Mucosa of rectum (tissue), 2 donors: ENCODE results near the gene DNAJA4.

ENCODE experiments used
- H3K27ac ChIP-seq, 2 donors: one replicate each; pipeline ENCODE4 v1.7.0; 2013; ENCODE audit warnings: inconsistent platforms in 2 of 2, low read depth in 2 of 2, low read length in 2 of 2
- H3K27me3 ChIP-seq, 2 donors: one replicate each; pipeline ENCODE4 v1.7.0; 2013; ENCODE audit warnings: low read length in 2 of 2; ENCODE audit not compliant: control insufficient read depth in 2 of 2, insufficient read depth in 2 of 2
- H3K36me3 ChIP-seq, 2 donors: one replicate each; pipeline ENCODE4 v1.7.0; 2013; ENCODE audit warnings: low read length in 2 of 2; ENCODE audit not compliant: control insufficient read depth in 2 of 2, insufficient read depth in 2 of 2
- H3K4me1 ChIP-seq, 2 donors: one replicate each; pipeline ENCODE4 v1.7.0; 2013; ENCODE audit warnings: low read length in 2 of 2, mild to moderate bottlenecking in 1 of 2; ENCODE audit not compliant: control insufficient read depth in 2 of 2, insufficient read depth in 2 of 2
- H3K4me3 ChIP-seq, 2 donors: one replicate each; pipeline ENCODE4 v1.7.0; 2013; ENCODE audit warnings: low read length in 2 of 2
- H3K9ac ChIP-seq, 2 donors: one replicate each; pipeline ENCODE4 v1.7.0; 2013; ENCODE audit warnings: low read length in 2 of 2, low read depth in 1 of 2, mild to moderate bottlenecking in 1 of 2
- H3K9me3 ChIP-seq, 2 donors: one replicate each; pipeline ENCODE4 v1.7.0; 2013; ENCODE audit warnings: low read length in 2 of 2; ENCODE audit not compliant: control insufficient read depth in 2 of 2
- donor health status: healthy.
- donor health status: Normal muscosa, but diverticular disease.

DNAJA4 gene

GRCh38 chr15:78229431-78230406 lies 34.6 kb upstream of the DNAJA4 start:
- no peaks in the 10 kb centered on the region for H3K9me3 ChIP-seq
- no peak overlapping the region for H3K4me3 ChIP-seq
- H3K9ac ChIP-seq, result no peak overlapping the region
- no peaks in the 10 kb centered on the region for H3K4me1 ChIP-seq
- H3K27ac ChIP-seq, result no peak overlapping the region
- no peaks in the 10 kb centered on the region for H3K36me3 ChIP-seq
- no peaks in the 10 kb centered on the region for H3K27me3 ChIP-seq

GRCh38 chr15:78232951-78233350 lies 31.4 kb upstream of the DNAJA4 start:
- H3K4me1 ChIP-seq, result no peaks in the 10 kb centered on the region
- no peak overlapping the region for H3K9ac ChIP-seq
- H3K27me3 ChIP-seq, result no peaks in the 10 kb centered on the region
- no peak overlapping the region for H3K4me3 ChIP-seq
- H3K36me3 ChIP-seq, result no peaks in the 10 kb centered on the region
- no peaks in the 10 kb centered on the region for H3K9me3 ChIP-seq
- H3K27ac ChIP-seq, result no peak overlapping the region

- Histone ChIP-seq H3K9me3 (no peaks in the 10 kb centered on the region), H3K4me3 (no peak overlapping the region), H3K27ac (no peak overlapping the region), H3K9ac (no peak overlapping the region), H3K36me3 (no peaks in the 10 kb centered on the region), H3K4me1 (no peaks in the 10 kb centered on the region), H3K27me3 (no peaks in the 10 kb centered on the region)
Observed at GRCh38 chr15:78233496-78233895, 30.9 kb upstream of the DNAJA4 start.

GRCh38 chr15:78234515-78235040 lies 29.8 kb upstream of the DNAJA4 start, which contains the start of gene ACSBG1:
Gene ACSBG1, minus strand, starts transcription at chr15:78234565. Its CDS starts 64 bp downstream, at chr15:78234501.
- H3K9me3 ChIP-seq, result no peaks in the 10 kb centered on the region
- no peak within 1 kb of the TSS for H3K4me3 ChIP-seq
- no peak within 1 kb of the TSS for H3K27ac ChIP-seq
- no peaks in the 10 kb centered on the region for H3K27me3 ChIP-seq
- H3K4me1 ChIP-seq, result no peaks in the 10 kb centered on the region
- H3K36me3 ChIP-seq, result no peaks in the 10 kb centered on the region
- H3K9ac ChIP-seq, result no peak within 1 kb of the TSS

- H3K36me3 ChIP-seq, result no peaks in the 10 kb centered on the region
- H3K4me1 ChIP-seq, result no peaks in the 10 kb centered on the region
- no peaks in the 10 kb centered on the region for H3K27me3 ChIP-seq
- H3K4me3 ChIP-seq, result no peak overlapping the region
- H3K9ac ChIP-seq, result no peak overlapping the region
- H3K27ac ChIP-seq, result no peak overlapping the region
- no peaks in the 10 kb centered on the region for H3K9me3 ChIP-seq
Observed at GRCh38 chr15:78236491-78236890, 27.9 kb upstream of the DNAJA4 start.

- Histone ChIP-seq H3K9ac (no peak overlapping the region), H3K4me3 (no peak overlapping the region), H3K27ac (no peak overlapping the region), H3K36me3 (no peaks in the 10 kb centered on the region), H3K4me1 (no peaks in the 10 kb centered on the region), H3K27me3 (no peaks in the 10 kb centered on the region), H3K9me3 (no peaks in the 10 kb centered on the region)
Observed at GRCh38 chr15:78237146-78237545, 27.2 kb upstream of the DNAJA4 start.

GRCh38 chr15:78239811-78240210 lies 24.6 kb upstream of the DNAJA4 start:
- Histone ChIP-seq H3K36me3 (no peaks in the 10 kb centered on the region), H3K27ac (no peak overlapping the region), H3K9ac (no peak overlapping the region), H3K4me1 (peaks cover 8 to 15% of the 10 kb centered on the region in 2 donors), H3K27me3 (no peaks in the 10 kb centered on the region), H3K4me3 (no peak overlapping the region), H3K9me3 (no peaks in the 10 kb centered on the region)

- peaks cover 8 to 15% of the 10 kb centered on the region in 2 donors for H3K4me1 ChIP-seq
- H3K9ac ChIP-seq, result no peak overlapping the region
- H3K4me3 ChIP-seq, result no peak overlapping the region
- H3K9me3 ChIP-seq, result no peaks in the 10 kb centered on the region
- H3K36me3 ChIP-seq, result no peaks in the 10 kb centered on the region
- H3K27me3 ChIP-seq, result no peaks in the 10 kb centered on the region
- H3K27ac ChIP-seq, result no peak overlapping the region
Observed at GRCh38 chr15:78241017-78241416, 23.3 kb upstream of the DNAJA4 start.

- Histone ChIP-seq H3K9me3 (no peaks in the 10 kb centered on the region), H3K9ac (no peak overlapping the region), H3K27me3 (no peaks in the 10 kb centered on the region), H3K36me3 (no peaks in the 10 kb centered on the region), H3K4me1 (peaks cover 8 to 15% of the 10 kb centered on the region in 2 donors), H3K4me3 (no peak overlapping the region), H3K27ac (no peak overlapping the region)
Observed at GRCh38 chr15:78242128-78242527, 22.2 kb upstream of the DNAJA4 start.

- Histone ChIP-seq H3K9me3 (no peaks in the 10 kb centered on the region), H3K27me3 (no peaks in the 10 kb centered on the region), H3K4me3 (no peak overlapping the region), H3K36me3 (no peaks in the 10 kb centered on the region), H3K9ac (no peak overlapping the region), H3K27ac (no peak overlapping the region), H3K4me1 (peaks cover 8 to 15% of the 10 kb centered on the region in 2 donors)
Observed at GRCh38 chr15:78243058-78243457, 21.3 kb upstream of the DNAJA4 start.
